Sigmoid colon (tissue), 4 donors: ENCODE data around the gene WDR90.

ENCODE experiments used
- CTCF ChIP-seq, 4 experiments: fragments of 450-650 bp in 3 of 4; fragments of 200-600 bp in 1 of 4; IDR thresholded peaks; one replicate each; pipeline ENCODE4 v1.5.1; 2016 to 2019; ENCODE audit warnings: antibody characterized with exemption in 4 of 4, mild to moderate bottlenecking in 3 of 4, moderate library complexity in 2 of 4
- EP300 ChIP-seq, 4 donors: sonication (generic); formaldehyde crosslinking; IDR thresholded peaks; one replicate each; pipeline ENCODE4 v1.6.1; 2017; ENCODE audit warnings: antibody characterized with exemption in 4 of 4
- POLR2A ChIP-seq, 2 donors: fragments of 450-650 bp; IDR thresholded peaks; one replicate each; pipeline ENCODE4 v1.6.1; 2016; ENCODE audit warnings: antibody characterized with exemption in 2 of 2, mild to moderate bottlenecking in 2 of 2, moderate library complexity in 2 of 2
- POLR2AphosphoS5 ChIP-seq, 4 donors: sonication (generic); formaldehyde crosslinking; IDR thresholded peaks; one replicate each; pipeline ENCODE4 v1.6.1; 2017; ENCODE audit warnings: antibody characterized with exemption in 4 of 4

- TF ChIP-seq POLR2A (IDR thresholded peaks at IDR 0.05) (no peak), POLR2AphosphoS5 (IDR thresholded peaks at IDR 0.05) (no peak), CTCF (IDR thresholded peaks at IDR 0.05) (no peak), EP300 (IDR thresholded peaks at IDR 0.05) (no peak)
These were observed 44.6 kb downstream of the WDR90 start for GRCh38 chr16:693766-694165.
